Activated CD4-positive, alpha-beta T cell treated with anti-CD3 and anti-CD28 coated beads, Interleukin-2, amount 10 ng/mL, durations not matched to agents 24 days and 14 days (primary cell): Measurements from ENCODE around the gene IDH2. TPM values are rescaled to one million over a fixed set of nuclear protein-coding genes. Genes with fewer than 3 reads are reported as not detected.
"Not testable (repeated sequence)": the region's sequence is repeated elsewhere in the genome, so short reads cannot be mapped to it uniquely, and the experiment has no call there.

Experiments
- DNase-seq: peaks from one replicate; pipeline ENCODE4 v3.0.0; 2022
- H3K27ac Mint-ChIP-seq: one replicate; pipeline ENCODE4 v1.8.0; 2022; ENCODE audit warnings: mild to moderate bottlenecking, mixed read lengths
- H3K27me3 Mint-ChIP-seq: one replicate; pipeline ENCODE4 v1.8.0; 2022; ENCODE audit warnings: mixed read lengths
- H3K36me3 Mint-ChIP-seq: one replicate; pipeline ENCODE4 v1.8.0; 2022; ENCODE audit warnings: low read depth, mild to moderate bottlenecking, mixed read lengths
- H3K4me1 Mint-ChIP-seq: one replicate; pipeline ENCODE4 v1.8.0; 2021; ENCODE audit warnings: mixed read lengths
- H3K4me3 Mint-ChIP-seq: one replicate; pipeline ENCODE4 v1.8.0; 2022; ENCODE audit warnings: mild to moderate bottlenecking, moderate library complexity, mixed read lengths
- H3K9me3 Mint-ChIP-seq: one replicate; pipeline ENCODE4 v1.8.0; 2021; ENCODE audit warnings: mixed read lengths
- intact Hi-C: fragments of 100-400 bp; cut with micrococcal nuclease; formaldehyde crosslinking; loops from one replicate; pipeline ENCODE4 v1.15.1; 2023
- total RNA-seq: library from RNA; stranded (reverse); gene quantifications from 2 replicates; pipeline ENCODE4 v1.2.3, GENCODE V29; 2022

The IDH2 gene
- 111 and 119 TPM in 2 replicates for total RNA-seq

DNA sequence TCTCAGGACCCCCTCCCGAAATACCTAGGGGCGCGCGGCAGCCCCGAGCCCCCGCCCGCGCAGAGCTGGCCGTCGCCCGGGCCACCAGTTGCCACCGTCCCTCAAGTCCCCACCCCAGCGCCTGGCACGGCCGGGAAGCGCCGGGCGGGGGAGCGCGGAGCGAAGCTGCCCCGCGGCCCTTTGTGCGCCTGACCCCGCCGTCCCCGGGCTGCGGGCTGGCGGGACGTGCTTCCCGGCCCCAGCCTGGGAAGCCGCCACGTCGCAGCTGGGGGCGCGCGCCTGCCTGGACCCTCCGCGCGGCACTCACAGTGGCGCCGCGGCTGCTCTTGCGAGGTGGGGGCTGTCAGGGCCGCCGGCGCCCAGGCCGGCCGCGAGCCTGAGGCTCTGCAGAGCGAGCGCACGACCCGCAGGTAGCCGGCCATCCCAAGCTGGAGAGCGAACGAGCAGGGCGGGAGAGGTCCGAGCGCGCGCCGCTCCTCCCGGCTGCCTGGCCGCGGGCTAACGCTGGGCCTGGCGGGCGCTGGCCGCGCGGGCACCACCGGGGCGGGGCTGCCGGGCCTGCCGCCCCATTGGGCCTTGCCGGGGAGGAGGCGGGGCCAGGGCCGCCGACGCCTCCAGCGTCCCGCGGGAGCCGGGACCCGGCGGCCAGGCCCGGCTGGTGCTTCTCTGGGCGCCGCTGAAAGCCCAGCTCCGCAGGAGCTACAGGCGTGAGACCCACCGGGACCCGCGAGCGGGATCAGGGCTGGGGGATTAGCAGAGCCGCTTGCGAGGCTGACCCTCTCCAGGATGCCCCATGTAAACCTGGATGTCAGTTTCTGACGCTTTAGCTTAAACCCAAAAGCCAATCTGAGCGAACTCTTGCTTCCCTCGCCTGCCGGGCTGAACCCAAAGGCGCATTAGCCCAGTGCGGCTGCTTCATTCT is at the start of gene IDH2:
Gene IDH2, minus strand, starts transcription at position 500 of the 922 bp plus-strand sequence. Its CDS starts 78 bp downstream, at position 422.
- Mint-ChIP-seq H3K4me1 (peaks cover 57% of the 10 kb centered on the region), H3K27me3 (peaks cover 12% of the 10 kb centered on the region), H3K9me3 (no peaks in the 10 kb centered on the region), H3K36me3 (peaks cover 9% of the 10 kb centered on the region), H3K27ac (peak within 1 kb of the TSS; percentile 98), H3K4me3 (peak within 1 kb of the TSS; percentile 86)
- intact Hi-C loops = no loop called here
- peak; percentile 95 for DNase-seq

- intact Hi-C loops, H3K27ac Mint-ChIP-seq, H3K27me3 Mint-ChIP-seq, H3K9me3 Mint-ChIP-seq, H3K4me3 Mint-ChIP-seq, H3K36me3 Mint-ChIP-seq, DNase-seq: not testable (repeated sequence)
- H3K4me1 Mint-ChIP-seq = peaks cover 14% of the 10 kb centered on the region
These were observed 48.3 kb upstream of the IDH2 start for GRCh38 chr15:90150551-90150950.

- H3K27ac Mint-ChIP-seq = no peak overlapping the region
- no peaks in the 10 kb centered on the region for H3K36me3 Mint-ChIP-seq
These were observed 47.5 kb upstream of the IDH2 start for GRCh38 chr15:90149609-90150340.

DNA sequence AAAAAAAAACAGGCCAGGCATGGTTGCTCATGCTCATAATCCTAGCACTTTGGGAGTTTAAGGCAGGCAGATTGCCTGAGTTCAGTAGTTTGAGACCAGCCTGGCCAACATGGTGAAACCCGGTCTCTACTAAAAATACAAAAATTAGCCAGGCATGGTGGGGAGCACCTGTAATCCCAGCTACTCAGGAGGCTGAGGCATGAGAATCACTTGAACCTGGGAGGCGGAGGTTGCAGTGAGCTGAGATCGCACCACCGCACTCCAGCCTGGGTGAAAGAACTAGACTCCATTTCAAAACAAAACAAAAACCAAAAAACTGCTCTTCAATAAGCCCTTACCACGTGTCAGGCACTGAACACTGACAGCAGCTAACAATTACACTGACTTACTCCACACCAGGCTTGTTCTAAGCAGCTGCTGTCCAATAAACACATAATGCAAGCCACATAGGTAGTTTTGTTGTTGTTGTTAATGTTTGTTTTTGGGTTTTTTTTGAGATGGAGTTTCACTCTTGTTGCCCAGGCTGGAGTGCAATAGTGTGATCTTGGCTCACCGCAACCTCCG is 44.0 kb upstream of the IDH2 start:
- H3K27me3 Mint-ChIP-seq, H3K4me3 Mint-ChIP-seq, H3K9me3 Mint-ChIP-seq, intact Hi-C loops, DNase-seq, H3K27ac Mint-ChIP-seq, H3K36me3 Mint-ChIP-seq: not testable (repeated sequence)
- peaks cover 28% of the 10 kb centered on the region for H3K4me1 Mint-ChIP-seq

More at GRCh38 chr15:90149609-90150340, 47.5 kb upstream of the IDH2 start:
- Mint-ChIP-seq H3K9me3 (no peaks in the 10 kb centered on the region), H3K4me1 (peaks cover 17% of the 10 kb centered on the region), H3K4me3 (no peak overlapping the region), H3K27me3 (no peaks in the 10 kb centered on the region)
- intact Hi-C loops = no loop called here
- DNase-seq = no peak

GRCh38 chr15:90145761-90146160 is 43.5 kb upstream of the IDH2 start:
- Mint-ChIP-seq H3K36me3 (peaks cover 3% of the 10 kb centered on the region), H3K27ac (no peak overlapping the region), H3K9me3 (no peaks in the 10 kb centered on the region), H3K27me3 (no peaks in the 10 kb centered on the region), H3K4me1 (peaks cover 30% of the 10 kb centered on the region), H3K4me3 (no peak overlapping the region)
- no peak for DNase-seq
- intact Hi-C loops = no loop called here

GRCh38 chr15:90145259-90145658 is 43.0 kb upstream of the IDH2 start:
- no peak for DNase-seq
- intact Hi-C loops = no loop called here
- H3K36me3 Mint-ChIP-seq = peaks cover 3% of the 10 kb centered on the region
- no peaks in the 10 kb centered on the region for H3K27me3 Mint-ChIP-seq
- H3K27ac Mint-ChIP-seq = peak overlapping the region; percentile 6
- H3K9me3 Mint-ChIP-seq = no peaks in the 10 kb centered on the region
- H3K4me3 Mint-ChIP-seq = no peak overlapping the region
- H3K4me1 Mint-ChIP-seq = peaks cover 30% of the 10 kb centered on the region

GRCh38 chr15:90143166-90143655 is 40.9 kb upstream of the IDH2 start:
- peak; percentile 92 for DNase-seq
- Mint-ChIP-seq H3K36me3 (peaks cover 3% of the 10 kb centered on the region), H3K4me3 (peak overlapping the region; percentile 66), H3K4me1 (peaks cover 29% of the 10 kb centered on the region), H3K27me3 (no peaks in the 10 kb centered on the region), H3K9me3 (no peaks in the 10 kb centered on the region), H3K27ac (peak overlapping the region; percentile 81)
- intact Hi-C loops = loop anchor here (1.0 to 5.0 kb wide), 4 partner anchors 46 to 144 kb away; partner anchors contain the start of genes CIB1 and GDPGP1

DNA sequence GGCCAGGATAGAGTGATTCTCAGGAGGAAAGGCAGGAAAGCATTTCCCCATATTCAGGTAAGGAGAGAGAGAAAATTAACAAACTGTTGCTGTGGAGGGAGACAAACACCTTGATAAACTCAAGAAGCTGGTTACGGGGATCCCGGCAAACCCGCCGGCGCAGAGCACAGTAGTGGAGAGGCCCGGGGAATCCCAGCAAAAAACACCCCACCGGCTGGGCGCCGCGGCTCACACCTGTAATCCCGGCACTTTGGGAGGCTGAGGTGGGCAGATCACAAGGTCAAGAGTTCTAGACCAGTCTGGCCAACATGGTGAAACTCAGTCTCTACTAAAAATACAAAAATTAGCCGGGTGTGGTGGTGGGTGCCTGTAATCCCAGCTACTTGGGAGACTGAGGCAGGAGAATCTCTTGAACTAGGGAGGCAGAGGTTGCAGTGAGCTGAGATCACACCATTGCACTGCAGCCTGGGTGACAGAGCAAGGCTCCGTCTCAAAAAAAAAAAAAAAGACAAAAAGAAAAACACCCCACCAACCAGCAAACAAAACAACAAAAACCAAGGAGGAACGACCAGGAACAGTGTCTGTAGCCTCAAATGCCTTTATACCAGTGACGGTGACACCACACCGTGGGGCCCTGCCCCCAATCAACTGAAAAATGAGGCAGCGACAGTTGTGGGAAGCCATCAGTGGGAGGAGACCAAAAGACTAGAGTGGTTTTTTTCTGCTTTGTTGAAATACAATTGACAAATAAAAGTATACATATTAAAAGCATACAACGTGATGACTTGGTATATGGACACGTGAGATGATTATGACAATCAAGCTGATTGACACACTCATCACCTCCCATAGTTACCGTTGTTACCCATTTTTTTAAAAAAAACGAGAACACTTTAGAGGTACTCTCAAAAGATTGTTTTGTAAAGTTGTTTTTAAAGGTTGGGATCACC is 40.2 kb upstream of the IDH2 start:
- no peaks in the 10 kb centered on the region for H3K27me3 Mint-ChIP-seq
- peak overlapping the region; percentile 66 for H3K4me3 Mint-ChIP-seq
- peaks cover 3% of the 10 kb centered on the region for H3K36me3 Mint-ChIP-seq
- intact Hi-C loops = loop anchor here (1.0 to 5.0 kb wide), 4 partner anchors 45 to 145 kb away; partner anchors contain the start of genes CIB1 and GDPGP1
- H3K9me3 Mint-ChIP-seq = no peaks in the 10 kb centered on the region
- H3K27ac Mint-ChIP-seq = peak overlapping the region; percentile 83
- H3K4me1 Mint-ChIP-seq = peaks cover 29% of the 10 kb centered on the region
- DNase-seq = peak; percentile 90

DNA sequence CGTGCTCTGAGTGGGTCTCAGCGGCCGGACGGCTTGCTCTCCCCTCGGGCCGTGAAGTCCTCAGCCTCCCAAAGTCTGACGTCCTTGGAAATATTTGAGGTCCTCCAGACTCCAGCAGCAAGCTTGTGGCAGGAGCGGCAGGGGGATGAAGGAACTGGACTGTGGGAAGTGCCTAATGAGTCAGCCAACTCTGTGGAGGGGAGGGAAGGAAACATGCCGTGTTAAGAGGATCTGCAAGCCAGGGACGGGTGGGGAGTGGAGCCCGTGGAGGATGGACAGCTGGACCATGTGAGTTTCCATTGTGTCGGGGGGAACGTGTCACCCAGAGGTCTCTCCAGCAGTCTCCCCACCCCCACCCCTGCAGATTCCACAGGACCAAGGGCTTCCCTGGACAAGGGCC is 39.4 kb upstream of the IDH2 start:
- Mint-ChIP-seq H3K9me3 (no peaks in the 10 kb centered on the region), H3K4me1 (peaks cover 29% of the 10 kb centered on the region), H3K27me3 (no peaks in the 10 kb centered on the region), H3K36me3 (peaks cover 3% of the 10 kb centered on the region), H3K4me3 (no peak overlapping the region), H3K27ac (peak overlapping the region; percentile 83)
- no peak for DNase-seq
- intact Hi-C loops = loop anchor here (5.0 kb wide), 3 partner anchors 44 to 146 kb away; partner anchors contain the start of genes CIB1 and GDPGP1

- intact Hi-C loops, H3K36me3 Mint-ChIP-seq, H3K27me3 Mint-ChIP-seq, H3K4me3 Mint-ChIP-seq, H3K9me3 Mint-ChIP-seq: not testable (repeated sequence)
- Mint-ChIP-seq H3K4me1 (peaks cover 26% of the 10 kb centered on the region), H3K27ac (peak overlapping the region; percentile 44)
- peak; percentile 81 for DNase-seq
These were observed 37.3 kb upstream of the IDH2 start for GRCh38 chr15:90139549-90139948.

DNA sequence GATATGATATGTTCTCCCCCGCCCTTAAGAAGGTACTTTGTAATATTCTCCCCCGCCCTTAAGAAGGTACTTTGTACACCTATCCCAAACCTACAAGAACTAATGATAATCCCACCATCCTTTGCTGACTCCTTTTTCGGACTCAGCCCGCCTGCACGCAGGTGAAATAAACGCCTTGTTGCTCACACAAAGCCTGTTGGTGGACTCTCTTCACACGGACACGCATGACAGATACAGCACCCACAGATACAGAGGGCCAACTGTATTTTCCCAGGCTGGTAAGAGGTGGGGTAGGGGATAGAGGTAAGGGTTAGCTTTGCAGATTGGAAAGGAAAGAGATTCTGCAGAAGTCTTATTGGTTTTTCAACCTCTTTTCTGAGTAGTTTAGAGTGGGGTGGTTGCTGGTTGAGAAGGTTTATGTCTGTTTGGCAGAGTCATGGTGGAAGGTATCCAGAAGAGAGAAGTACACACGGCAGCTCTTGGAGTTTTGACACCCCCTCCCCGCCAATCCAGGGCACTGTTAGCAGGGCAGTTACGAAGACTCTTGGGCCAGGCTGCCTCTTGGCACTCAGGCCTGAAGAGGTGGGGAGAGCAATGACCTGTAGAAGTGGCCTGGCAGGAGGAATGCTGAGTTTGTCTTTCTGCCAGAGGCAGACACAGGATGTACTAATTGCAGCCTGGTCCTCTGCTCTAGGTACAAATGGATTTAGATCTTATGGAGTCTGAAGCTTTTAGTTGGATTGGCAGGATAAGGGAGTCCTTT is 36.0 kb upstream of the IDH2 start:
- no peaks in the 10 kb centered on the region for H3K9me3 Mint-ChIP-seq
- peaks cover 3% of the 10 kb centered on the region for H3K36me3 Mint-ChIP-seq
- DNase-seq = no peak
- H3K4me1 Mint-ChIP-seq = peaks cover 26% of the 10 kb centered on the region
- H3K27ac Mint-ChIP-seq = no peak overlapping the region
- intact Hi-C loops = no loop called here
- no peak overlapping the region for H3K4me3 Mint-ChIP-seq
- peaks cover 16% of the 10 kb centered on the region for H3K27me3 Mint-ChIP-seq

DNA sequence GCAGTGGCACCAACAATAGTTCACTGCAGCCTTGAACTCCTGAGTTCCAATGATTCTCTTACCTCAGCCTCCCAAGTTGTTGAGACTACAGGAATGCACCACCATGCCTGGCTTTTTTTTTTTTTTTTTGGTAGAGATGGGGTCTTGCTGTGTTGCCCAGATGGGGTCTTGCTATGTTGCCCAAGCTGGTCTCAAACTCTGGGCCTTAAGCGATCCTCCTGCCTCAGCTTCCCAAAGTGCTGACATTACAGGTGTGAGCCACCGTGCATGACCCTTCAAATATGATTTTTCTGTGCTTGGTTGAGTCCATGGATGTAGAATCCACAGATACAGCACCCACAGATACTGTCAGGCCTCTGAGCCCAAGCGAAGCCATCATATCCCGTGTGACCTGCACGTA is 30.2 kb upstream of the IDH2 start:
- Mint-ChIP-seq H3K9me3 (no peaks in the 10 kb centered on the region), H3K36me3 (no peaks in the 10 kb centered on the region), H3K27ac (no peak overlapping the region), H3K27me3 (peaks cover 23% of the 10 kb centered on the region), H3K4me1 (no peaks in the 10 kb centered on the region), H3K4me3 (no peak overlapping the region)
- DNase-seq = no peak
- intact Hi-C loops = no loop called here
